HepG2 (cell line): Measurements from ENCODE around the gene SPC24. TPM values are rescaled to one million over a fixed set of nuclear protein-coding genes. Genes with fewer than 3 reads are reported as not detected.

Experiments
- ATF6 ChIP-seq: sonication (generic); formaldehyde crosslinking; conservative IDR thresholded peaks from 2 replicates; pipeline ENCODE4 v1.4.0; 2020; ENCODE audit warnings: missing genetic modification reagents
- ETV6 ChIP-seq: sonication (generic); formaldehyde crosslinking; conservative IDR thresholded peaks from 2 replicates; pipeline ENCODE4 v1.4.0; 2020; ENCODE audit warnings: missing genetic modification reagents
- MED13 ChIP-seq: sonication (generic); formaldehyde crosslinking; IDR thresholded peaks from 2 replicates; pipeline ENCODE4 v1.5.0; 2020; ENCODE audit warnings: missing genetic modification reagents
- PCBP1 ChIP-seq: fragments of 200-400 bp; formaldehyde crosslinking; IDR thresholded peaks from 2 replicates; pipeline ENCODE4 v1.6.1; 2017; ENCODE audit warnings: mild to moderate bottlenecking, low read depth, low read length, borderline replicate concordance
- SAP130 ChIP-seq: IDR thresholded peaks from 2 replicates; pipeline ENCODE4 v1.6.1; 2016; ENCODE audit warnings: low read depth
- SRF ChIP-seq: IDR thresholded peaks from 2 replicates; pipeline ENCODE4 v1.6.1; 2011; ENCODE audit warnings: mild to moderate bottlenecking, low read depth, low read length, moderate library complexity
- SRSF9 ChIP-seq: fragments of 200-400 bp; formaldehyde crosslinking; IDR thresholded peaks from 2 replicates; pipeline ENCODE4 v1.6.1; 2018; ENCODE audit warnings: borderline replicate concordance, mild to moderate bottlenecking, low read depth, low read length; ENCODE audit not compliant: insufficient read depth, poor library complexity, severe bottlenecking
- ZBTB38 ChIP-seq: sonication (generic); formaldehyde crosslinking; IDR thresholded peaks from 2 replicates; pipeline ENCODE4 v1.5.1; 2020; ENCODE audit warnings: mild to moderate bottlenecking, missing genetic modification reagents
- ZBTB7B ChIP-seq: sonication (generic); formaldehyde crosslinking; IDR thresholded peaks from 2 replicates; pipeline ENCODE4 v1.4.0; 2020; ENCODE audit warnings: missing genetic modification reagents
- ZNF772 ChIP-seq: sonication (generic); formaldehyde crosslinking; IDR thresholded peaks from 2 replicates; pipeline ENCODE4 v1.5.0; 2020; ENCODE audit warnings: mild to moderate bottlenecking, missing genetic modification reagents
- ZSCAN22 ChIP-seq: sonication (generic); formaldehyde crosslinking; IDR thresholded peaks from 2 replicates; pipeline ENCODE4 v1.4.0; 2020; ENCODE audit warnings: mild to moderate bottlenecking, missing genetic modification reagents
- polyA plus RNA-seq, 8 experiments: library from polyadenylated mRNA; depleted of rRNA in 3 of 8; stranded (reverse) in 7 of 8; unstranded in 1 of 8; fragments of >200 nt; fragmentation: Illumina TruSeq in 4 of 8; extraction: Trizol in 4 of 8; gene quantifications; 2 replicates each; pipeline versions ENCODE4 v1.2.1 to v1.2.3, GENCODE V29; 2011 to 2016; ENCODE audit warnings: low read depth in 4 of 8, missing spikeins in 1 of 8, mixed read lengths in 1 of 8; ENCODE audit not compliant: insufficient read depth in 1 of 8
- total RNA-seq, 5 experiments: library from RNA; depleted of rRNA; stranded (reverse); fragments of >200 nt; fragmentation: Illumina TruSeq; extraction: Trizol; gene quantifications; 2 replicates each; pipeline ENCODE4 v1.2.3, GENCODE V29; 2016; ENCODE audit warnings: low read depth in 1 of 5
- TF ChIP-seq, protein P1 (sequence below): sonication (generic); formaldehyde crosslinking; IDR thresholded peaks from 2 replicates; pipeline ENCODE4 v1.5.0; 2020; ENCODE audit warnings: missing genetic modification reagents
- TF ChIP-seq, protein P2 (sequence below): sonication (generic); formaldehyde crosslinking; IDR thresholded peaks from 2 replicates; pipeline ENCODE4 v1.4.0; 2020; ENCODE audit warnings: missing genetic modification reagents, borderline replicate concordance
- TF ChIP-seq, protein P3 (sequence below): sonication (generic); formaldehyde crosslinking; IDR thresholded peaks from 2 replicates; pipeline ENCODE4 v1.9.0; 2022; ENCODE audit warnings: missing genetic modification reagents, mild to moderate bottlenecking, borderline replicate concordance
- TF ChIP-seq, protein P4 (sequence below): sonication (generic); formaldehyde crosslinking; IDR thresholded peaks from 2 replicates; pipeline ENCODE4 v1.5.0; 2020; ENCODE audit warnings: mild to moderate bottlenecking, missing genetic modification reagents, moderate library complexity
- TF ChIP-seq, protein P5 (sequence below): IDR thresholded peaks from 2 replicates; pipeline ENCODE4 v1.6.1; 2016; ENCODE audit warnings: missing compliant biosample characterization, missing genetic modification reagents, borderline replicate concordance

Gene SPC24
- total and polyA plus RNA-seq, 2 of the 13 experiments (the other 11 are each of a cell fraction or from before 2014, with no cell fraction given) = 10.0 to 46.2 TPM

DNA sequence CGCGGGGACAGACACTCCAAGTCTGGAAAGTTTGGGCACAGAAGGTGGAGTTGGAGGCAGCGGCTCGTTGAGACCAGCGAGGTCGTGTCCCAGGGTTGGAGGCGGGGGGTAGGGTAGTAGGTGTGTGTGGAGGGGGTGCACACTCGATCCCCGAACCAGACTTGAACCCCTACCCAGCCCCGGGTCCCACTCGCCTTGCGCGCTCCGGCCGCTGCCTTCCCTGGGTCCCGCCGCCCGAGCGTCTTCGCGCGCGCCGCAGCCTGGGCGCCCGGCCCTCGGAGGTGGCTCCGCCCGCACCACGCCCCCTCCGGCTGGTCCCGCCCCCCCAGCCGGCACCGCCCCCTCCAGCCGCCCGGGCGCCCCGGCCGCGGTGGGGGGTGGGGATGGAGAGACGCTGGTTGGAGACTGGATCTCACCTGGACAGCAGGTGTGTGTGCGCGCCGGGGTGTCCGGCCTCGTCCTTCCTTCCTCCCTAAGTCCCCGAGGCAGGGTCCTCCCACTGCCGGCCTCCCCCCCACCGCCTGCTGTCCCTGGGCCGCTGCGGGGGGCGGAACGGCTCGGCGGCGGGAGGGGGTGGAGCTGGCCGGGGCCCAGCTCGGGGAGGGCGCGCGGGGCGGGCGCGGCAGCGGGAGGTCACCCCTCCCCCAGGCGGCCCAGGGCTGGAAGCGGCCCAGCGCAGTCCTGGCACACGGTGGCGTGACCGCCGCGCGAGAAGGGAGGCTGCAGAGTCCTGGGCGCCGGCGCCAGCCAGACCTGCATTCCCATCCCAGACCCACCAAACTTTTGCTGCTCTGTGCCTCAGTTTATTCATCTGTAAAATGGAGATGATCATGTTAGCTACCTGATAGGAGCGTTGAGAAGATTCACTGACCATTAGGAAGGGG is 42.0 kb upstream of the SPC24 start, which contains the start of gene KANK2 (continued):
- TF ChIP-seq SRSF9 (no peak), SRF (no peak), PCBP1 (no peak), SAP130 (CRISPR knock-in tag) (peak; percentile 70), ZSCAN22 (CRISPR knock-in tag) (no peak), MED13 (no peak), ZBTB38 (CRISPR knock-in tag) (no peak), ZBTB7B (0 out of 2 replicates have a peak, but pooled peaks have one; percentile 30), ZNF772 (no peak), ATF6 (CRISPR knock-in tag) (no peak), ETV6 (0 out of 2 replicates have a peak, but pooled peaks have one; percentile 45)
- TF ChIP-seq, protein P1, sequence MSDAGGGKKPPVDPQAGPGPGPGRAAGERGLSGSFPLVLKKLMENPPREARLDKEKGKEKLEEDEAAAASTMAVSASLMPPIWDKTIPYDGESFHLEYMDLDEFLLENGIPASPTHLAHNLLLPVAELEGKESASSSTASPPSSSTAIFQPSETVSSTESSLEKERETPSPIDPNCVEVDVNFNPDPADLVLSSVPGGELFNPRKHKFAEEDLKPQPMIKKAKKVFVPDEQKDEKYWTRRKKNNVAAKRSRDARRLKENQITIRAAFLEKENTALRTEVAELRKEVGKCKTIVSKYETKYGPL = no peak
- TF ChIP-seq, protein P2, sequence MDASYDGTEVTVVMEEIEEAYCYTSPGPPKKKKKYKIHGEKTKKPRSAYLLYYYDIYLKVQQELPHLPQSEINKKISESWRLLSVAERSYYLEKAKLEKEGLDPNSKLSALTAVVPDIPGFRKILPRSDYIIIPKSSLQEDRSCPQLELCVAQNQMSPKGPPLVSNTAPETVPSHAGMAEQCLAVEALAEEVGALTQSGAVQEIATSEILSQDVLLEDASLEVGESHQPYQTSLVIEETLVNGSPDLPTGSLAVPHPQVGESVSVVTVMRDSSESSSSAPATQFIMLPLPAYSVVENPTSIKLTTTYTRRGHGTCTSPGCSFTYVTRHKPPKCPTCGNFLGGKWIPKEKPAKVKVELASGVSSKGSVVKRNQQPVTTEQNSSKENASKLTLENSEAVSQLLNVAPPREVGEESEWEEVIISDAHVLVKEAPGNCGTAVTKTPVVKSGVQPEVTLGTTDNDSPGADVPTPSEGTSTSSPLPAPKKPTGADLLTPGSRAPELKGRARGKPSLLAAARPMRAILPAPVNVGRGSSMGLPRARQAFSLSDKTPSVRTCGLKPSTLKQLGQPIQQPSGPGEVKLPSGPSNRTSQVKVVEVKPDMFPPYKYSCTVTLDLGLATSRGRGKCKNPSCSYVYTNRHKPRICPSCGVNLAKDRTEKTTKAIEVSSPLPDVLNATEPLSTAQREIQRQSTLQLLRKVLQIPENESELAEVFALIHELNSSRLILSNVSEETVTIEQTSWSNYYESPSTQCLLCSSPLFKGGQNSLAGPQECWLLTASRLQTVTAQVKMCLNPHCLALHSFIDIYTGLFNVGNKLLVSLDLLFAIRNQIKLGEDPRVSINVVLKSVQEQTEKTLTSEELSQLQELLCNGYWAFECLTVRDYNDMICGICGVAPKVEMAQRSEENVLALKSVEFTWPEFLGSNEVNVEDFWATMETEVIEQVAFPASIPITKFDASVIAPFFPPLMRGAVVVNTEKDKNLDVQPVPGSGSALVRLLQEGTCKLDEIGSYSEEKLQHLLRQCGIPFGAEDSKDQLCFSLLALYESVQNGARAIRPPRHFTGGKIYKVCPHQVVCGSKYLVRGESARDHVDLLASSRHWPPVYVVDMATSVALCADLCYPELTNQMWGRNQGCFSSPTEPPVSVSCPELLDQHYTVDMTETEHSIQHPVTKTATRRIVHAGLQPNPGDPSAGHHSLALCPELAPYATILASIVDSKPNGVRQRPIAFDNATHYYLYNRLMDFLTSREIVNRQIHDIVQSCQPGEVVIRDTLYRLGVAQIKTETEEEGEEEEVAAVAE (CRISPR knock-in tag) = no peak
- TF ChIP-seq, protein P3, sequence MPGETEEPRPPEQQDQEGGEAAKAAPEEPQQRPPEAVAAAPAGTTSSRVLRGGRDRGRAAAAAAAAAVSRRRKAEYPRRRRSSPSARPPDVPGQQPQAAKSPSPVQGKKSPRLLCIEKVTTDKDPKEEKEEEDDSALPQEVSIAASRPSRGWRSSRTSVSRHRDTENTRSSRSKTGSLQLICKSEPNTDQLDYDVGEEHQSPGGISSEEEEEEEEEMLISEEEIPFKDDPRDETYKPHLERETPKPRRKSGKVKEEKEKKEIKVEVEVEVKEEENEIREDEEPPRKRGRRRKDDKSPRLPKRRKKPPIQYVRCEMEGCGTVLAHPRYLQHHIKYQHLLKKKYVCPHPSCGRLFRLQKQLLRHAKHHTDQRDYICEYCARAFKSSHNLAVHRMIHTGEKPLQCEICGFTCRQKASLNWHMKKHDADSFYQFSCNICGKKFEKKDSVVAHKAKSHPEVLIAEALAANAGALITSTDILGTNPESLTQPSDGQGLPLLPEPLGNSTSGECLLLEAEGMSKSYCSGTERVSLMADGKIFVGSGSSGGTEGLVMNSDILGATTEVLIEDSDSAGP (CRISPR knock-in tag) = no peak; the same call in 1 of the 2 replicates
- TF ChIP-seq, protein P4, sequence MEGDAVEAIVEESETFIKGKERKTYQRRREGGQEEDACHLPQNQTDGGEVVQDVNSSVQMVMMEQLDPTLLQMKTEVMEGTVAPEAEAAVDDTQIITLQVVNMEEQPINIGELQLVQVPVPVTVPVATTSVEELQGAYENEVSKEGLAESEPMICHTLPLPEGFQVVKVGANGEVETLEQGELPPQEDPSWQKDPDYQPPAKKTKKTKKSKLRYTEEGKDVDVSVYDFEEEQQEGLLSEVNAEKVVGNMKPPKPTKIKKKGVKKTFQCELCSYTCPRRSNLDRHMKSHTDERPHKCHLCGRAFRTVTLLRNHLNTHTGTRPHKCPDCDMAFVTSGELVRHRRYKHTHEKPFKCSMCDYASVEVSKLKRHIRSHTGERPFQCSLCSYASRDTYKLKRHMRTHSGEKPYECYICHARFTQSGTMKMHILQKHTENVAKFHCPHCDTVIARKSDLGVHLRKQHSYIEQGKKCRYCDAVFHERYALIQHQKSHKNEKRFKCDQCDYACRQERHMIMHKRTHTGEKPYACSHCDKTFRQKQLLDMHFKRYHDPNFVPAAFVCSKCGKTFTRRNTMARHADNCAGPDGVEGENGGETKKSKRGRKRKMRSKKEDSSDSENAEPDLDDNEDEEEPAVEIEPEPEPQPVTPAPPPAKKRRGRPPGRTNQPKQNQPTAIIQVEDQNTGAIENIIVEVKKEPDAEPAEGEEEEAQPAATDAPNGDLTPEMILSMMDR (CRISPR knock-in tag) = peak; percentile 60
- TF ChIP-seq, protein P5, sequence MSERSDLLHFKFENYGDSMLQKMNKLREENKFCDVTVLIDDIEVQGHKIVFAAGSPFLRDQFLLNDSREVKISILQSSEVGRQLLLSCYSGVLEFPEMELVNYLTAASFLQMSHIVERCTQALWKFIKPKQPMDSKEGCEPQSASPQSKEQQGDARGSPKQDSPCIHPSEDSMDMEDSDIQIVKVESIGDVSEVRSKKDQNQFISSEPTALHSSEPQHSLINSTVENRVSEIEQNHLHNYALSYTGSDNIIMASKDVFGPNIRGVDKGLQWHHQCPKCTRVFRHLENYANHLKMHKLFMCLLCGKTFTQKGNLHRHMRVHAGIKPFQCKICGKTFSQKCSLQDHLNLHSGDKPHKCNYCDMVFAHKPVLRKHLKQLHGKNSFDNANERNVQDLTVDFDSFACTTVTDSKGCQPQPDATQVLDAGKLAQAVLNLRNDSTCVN (CRISPR knock-in tag) = 0 out of 2 replicates have a peak, but pooled peaks have one; percentile 55
